Breast epithelium (tissue), 3 donors: Measurements from ENCODE around the gene MKNK1.

Experiments
- POLR2A ChIP-seq: fragments of 450-650 bp; IDR thresholded peaks from one replicate; pipeline ENCODE4 v1.6.1; 2016; ENCODE audit warnings: antibody characterized with exemption, mild to moderate bottlenecking, moderate library complexity
- TF ChIP-seq, protein P1 (sequence below), 3 donors: fragments of 450-650 bp; IDR thresholded peaks; one replicate each; pipeline ENCODE4 v1.5.1; 2016 to 2017; ENCODE audit warnings: antibody characterized with exemption in 3 of 3, mild to moderate bottlenecking in 3 of 3, moderate library complexity in 3 of 3

DNA sequence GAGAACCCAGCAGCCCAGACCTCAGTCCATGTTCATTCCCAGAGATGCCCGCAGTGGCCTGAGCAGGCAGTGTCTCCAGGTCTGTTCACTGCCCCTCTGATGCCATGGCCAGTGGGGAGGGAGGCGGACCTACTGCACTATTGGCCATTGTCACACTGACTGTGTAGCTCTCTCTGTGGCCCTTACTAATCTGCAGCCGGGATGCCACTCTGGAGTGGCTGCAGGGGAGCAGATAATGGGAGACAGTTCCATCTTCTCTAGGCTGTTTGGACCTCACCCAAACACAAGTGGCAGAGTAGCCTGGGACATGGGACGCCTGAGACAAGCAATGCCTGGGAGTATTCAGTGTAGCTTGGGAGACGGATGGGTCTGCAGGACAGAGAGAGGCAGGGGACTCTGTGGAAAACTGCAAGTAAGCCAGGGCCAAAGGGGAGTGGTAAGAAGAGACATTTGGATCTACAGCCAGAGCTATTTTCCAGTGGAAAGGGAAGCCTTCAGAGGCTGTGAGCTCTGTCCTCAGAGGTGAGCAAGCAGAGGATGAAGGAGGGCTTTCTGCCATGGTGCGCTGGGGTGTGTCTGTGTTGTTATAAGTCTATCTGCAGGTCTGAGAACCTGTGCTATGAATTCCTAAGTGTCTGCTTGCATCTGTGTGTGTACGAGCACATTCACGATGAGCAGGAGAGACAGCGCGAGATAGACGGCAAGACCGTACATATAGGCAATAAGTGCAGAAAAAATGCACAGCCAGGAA is 87.7 kb downstream of the MKNK1 start:
- TF ChIP-seq, protein P1, sequence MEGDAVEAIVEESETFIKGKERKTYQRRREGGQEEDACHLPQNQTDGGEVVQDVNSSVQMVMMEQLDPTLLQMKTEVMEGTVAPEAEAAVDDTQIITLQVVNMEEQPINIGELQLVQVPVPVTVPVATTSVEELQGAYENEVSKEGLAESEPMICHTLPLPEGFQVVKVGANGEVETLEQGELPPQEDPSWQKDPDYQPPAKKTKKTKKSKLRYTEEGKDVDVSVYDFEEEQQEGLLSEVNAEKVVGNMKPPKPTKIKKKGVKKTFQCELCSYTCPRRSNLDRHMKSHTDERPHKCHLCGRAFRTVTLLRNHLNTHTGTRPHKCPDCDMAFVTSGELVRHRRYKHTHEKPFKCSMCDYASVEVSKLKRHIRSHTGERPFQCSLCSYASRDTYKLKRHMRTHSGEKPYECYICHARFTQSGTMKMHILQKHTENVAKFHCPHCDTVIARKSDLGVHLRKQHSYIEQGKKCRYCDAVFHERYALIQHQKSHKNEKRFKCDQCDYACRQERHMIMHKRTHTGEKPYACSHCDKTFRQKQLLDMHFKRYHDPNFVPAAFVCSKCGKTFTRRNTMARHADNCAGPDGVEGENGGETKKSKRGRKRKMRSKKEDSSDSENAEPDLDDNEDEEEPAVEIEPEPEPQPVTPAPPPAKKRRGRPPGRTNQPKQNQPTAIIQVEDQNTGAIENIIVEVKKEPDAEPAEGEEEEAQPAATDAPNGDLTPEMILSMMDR (IDR thresholded peaks at IDR 0.05), result no peak
- TF ChIP-seq POLR2A, result no peak
